GM23338 (cell line): Measurements from ENCODE around the gene MATK.

Experiments used
- JUNB ChIP-seq: IDR thresholded peaks from one replicate; pipeline ENCODE4 v1.6.1; 2016; ENCODE audit warnings: antibody characterized with exemption; ENCODE audit not compliant: unreplicated experiment
- TF ChIP-seq, protein P1 (sequence below), 2 experiments: fragments of 200-600 bp in 1 of 2; sonication (generic) in 1 of 2; conservative IDR thresholded peaks; 2 replicates each; pipeline versions ENCODE4 v1.5.1 to v1.6.1; 2016 to 2017; ENCODE audit warnings: antibody characterized with exemption in 2 of 2, low read depth in 2 of 2, mild to moderate bottlenecking in 2 of 2, moderate library complexity in 1 of 2

DNA sequence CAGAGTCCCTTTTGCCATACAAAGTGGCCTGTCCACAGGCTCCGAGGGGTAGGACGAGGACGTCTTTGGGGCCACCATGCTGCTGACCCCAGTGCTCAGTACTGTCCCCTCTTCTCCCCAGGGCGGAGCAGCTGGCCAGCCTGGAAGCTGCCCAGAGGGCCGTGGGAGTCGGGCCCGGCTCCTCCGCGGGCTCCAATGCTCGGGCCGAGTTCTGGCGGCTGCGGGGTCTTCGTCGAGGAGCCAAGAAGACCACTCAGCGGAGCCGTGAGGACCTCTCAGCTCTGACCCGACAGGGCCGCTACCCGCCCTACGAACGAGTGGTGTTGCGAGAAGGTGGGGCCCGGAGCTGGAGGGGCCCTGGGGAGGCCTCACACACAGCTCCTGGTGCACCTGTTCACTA is 45.8 kb downstream of the MATK start:
- no peak for TF ChIP-seq JUNB
- TF ChIP-seq, protein P1, sequence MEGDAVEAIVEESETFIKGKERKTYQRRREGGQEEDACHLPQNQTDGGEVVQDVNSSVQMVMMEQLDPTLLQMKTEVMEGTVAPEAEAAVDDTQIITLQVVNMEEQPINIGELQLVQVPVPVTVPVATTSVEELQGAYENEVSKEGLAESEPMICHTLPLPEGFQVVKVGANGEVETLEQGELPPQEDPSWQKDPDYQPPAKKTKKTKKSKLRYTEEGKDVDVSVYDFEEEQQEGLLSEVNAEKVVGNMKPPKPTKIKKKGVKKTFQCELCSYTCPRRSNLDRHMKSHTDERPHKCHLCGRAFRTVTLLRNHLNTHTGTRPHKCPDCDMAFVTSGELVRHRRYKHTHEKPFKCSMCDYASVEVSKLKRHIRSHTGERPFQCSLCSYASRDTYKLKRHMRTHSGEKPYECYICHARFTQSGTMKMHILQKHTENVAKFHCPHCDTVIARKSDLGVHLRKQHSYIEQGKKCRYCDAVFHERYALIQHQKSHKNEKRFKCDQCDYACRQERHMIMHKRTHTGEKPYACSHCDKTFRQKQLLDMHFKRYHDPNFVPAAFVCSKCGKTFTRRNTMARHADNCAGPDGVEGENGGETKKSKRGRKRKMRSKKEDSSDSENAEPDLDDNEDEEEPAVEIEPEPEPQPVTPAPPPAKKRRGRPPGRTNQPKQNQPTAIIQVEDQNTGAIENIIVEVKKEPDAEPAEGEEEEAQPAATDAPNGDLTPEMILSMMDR (conservative IDR thresholded peaks at IDR 0.05; ENCODE audit: low read depth in 2 of 2), result no peak
